Measurements from ENCODE around the gene CIDEA. TPM values are rescaled to one million over a fixed set of nuclear protein-coding genes. Genes with fewer than 3 reads are reported as not detected.
A peak's percentile ranks its signal among the peaks of the same experiment; 100 is the strongest.

The CIDEA gene
- total and polyA plus RNA-seq, 2 donors (not counting 1 experiment from before 2014, with no cell fraction given), result 0.12 to 1.7 TPM

DNA sequence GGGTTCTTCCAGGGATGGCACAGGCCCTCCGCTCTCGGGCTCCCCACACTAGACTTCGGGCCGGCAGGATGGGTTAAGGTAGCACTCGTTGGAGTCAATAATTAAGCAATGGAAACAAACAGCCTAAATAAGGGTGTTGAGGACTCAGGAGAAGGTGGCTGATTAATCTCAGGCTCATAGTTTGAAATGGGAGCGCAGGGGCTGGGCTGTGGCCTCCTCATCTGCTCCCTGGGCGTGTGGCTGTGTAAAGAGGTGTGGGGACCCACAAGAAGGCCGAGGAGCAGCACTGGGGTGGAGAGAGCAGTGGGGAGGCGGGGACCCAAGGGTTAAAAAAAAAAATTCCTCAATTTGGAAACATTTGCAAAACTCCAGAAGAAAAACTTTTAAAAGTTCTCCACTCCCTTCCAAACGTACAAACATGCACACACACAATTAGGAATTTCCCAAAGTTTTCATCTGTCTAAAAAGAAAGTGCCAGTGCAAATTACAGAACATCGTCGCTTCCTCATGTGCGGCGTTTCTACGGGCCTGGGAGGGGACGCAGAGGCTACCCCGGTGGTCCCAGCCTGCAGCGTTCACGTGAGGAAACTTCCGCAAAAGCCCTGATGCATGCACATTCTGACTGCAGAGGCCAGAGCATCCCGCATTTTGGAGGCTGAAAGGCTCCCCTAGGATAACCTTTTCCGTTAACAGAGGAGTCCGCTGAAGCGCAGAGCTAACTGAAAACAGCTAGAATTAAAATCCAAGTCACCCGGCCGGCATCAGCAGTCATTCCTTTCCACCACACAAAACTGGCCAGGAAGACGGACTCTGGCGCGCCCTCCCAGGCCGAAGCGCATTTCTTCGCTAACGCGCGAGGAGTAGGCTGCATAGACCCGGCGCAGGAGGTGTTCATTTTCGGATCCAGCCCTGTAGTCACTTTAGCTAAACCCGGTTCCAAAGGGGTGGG, 52.9 kb downstream of the CIDEA start:
- peak overlapping the region; percentile 99 for H3K9ac ChIP-seq (ENCODE audit: insufficient read depth, low read length)
- peak overlapping the region; percentile 94 for H3K27ac ChIP-seq (ENCODE audit: insufficient read depth, low read length)
- H3K4me2 ChIP-seq (ENCODE audit: extremely low read depth, insufficient read depth, low read length), result peak overlapping the region; percentile 96
- DNase-seq (ENCODE audit: low read depth in 2 of 2), result peak; percentile 79 to 80
- TF ChIP-seq, protein P1, sequence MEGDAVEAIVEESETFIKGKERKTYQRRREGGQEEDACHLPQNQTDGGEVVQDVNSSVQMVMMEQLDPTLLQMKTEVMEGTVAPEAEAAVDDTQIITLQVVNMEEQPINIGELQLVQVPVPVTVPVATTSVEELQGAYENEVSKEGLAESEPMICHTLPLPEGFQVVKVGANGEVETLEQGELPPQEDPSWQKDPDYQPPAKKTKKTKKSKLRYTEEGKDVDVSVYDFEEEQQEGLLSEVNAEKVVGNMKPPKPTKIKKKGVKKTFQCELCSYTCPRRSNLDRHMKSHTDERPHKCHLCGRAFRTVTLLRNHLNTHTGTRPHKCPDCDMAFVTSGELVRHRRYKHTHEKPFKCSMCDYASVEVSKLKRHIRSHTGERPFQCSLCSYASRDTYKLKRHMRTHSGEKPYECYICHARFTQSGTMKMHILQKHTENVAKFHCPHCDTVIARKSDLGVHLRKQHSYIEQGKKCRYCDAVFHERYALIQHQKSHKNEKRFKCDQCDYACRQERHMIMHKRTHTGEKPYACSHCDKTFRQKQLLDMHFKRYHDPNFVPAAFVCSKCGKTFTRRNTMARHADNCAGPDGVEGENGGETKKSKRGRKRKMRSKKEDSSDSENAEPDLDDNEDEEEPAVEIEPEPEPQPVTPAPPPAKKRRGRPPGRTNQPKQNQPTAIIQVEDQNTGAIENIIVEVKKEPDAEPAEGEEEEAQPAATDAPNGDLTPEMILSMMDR (conservative IDR thresholded peaks at IDR 0.05 in 1 of 2, IDR thresholded peaks at IDR 0.05 in 1 of 2; ENCODE audit: low read depth in 1 of 2, low read length in 2 of 2), result peak; percentile 22 to 27
- TF ChIP-seq EZH2 (IDR thresholded peaks at IDR 0.05; ENCODE audit: low read length, missing control alignments), result no peak
- H3K4me1 ChIP-seq (ENCODE audit: control insufficient read depth, extremely low read depth, insufficient read depth, low read length), result peaks cover 7% of the 10 kb centered on the region
- H4K20me1 ChIP-seq (ENCODE audit: control insufficient read depth, extremely low read depth, insufficient read depth, low read length), result no peaks in the 10 kb centered on the region
- no peak overlapping the region for H2AFZ ChIP-seq (ENCODE audit: low read length)
- peaks cover 5% of the 10 kb centered on the region for H3K36me3 ChIP-seq (ENCODE audit: control insufficient read depth, insufficient read depth, low read length)
- no peaks in the 10 kb centered on the region for H3K9me3 ChIP-seq (ENCODE audit: control insufficient read depth, insufficient read depth, low read depth, low read length)
- H3K79me2 ChIP-seq (ENCODE audit: control insufficient read depth, insufficient read depth, low read length), result peaks cover 43% of the 10 kb centered on the region
- H3K4me3 ChIP-seq (replicated peaks in 1 of 4; ENCODE audit: control extremely low read depth in 1 of 4, insufficient read depth in 1 of 4, low read depth in 3 of 4, low read length in 4 of 4), result peak overlapping the region; percentile 31 to 84 (median 54)
- no peaks in the 10 kb centered on the region for H3K27me3 ChIP-seq (ENCODE audit: control insufficient read depth, insufficient read depth, low read length)

DNA sequence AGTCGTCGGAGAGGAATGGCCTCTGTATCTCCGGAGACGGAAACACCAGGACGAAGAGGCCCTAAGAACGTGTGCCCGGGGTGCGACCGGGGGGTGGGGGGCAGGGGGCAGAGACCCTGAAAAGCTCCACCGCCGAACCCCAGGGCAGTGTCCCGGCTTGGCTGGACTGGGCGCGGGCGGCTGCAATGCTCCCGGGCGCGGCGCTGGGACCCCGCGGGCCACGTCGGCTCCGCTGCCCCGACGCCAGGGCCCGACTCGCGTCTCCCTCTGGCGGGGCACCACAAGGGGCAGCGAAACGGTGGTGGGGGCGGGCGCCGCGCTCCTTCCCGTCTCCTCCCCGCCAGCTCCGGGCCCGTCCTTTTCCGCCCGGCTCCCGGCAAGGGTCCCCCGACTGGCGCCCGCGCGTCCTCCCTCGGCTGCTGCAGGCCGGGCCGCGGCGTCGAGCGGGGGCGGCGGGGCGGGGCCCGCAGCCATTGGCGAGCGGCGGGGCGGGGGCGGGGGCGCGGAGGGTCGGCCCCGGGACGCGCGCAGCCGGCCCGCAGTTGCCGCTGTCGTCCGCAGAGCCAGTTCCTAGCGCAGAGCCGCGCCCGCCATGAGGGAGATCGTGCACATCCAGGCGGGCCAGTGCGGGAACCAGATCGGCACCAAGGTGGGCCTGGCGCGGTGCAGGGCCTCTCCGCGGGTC, 53.7 kb downstream of the CIDEA start, which contains the start of gene TUBB6:
TUBB6 (plus strand) TSS at position 541 of the 685 bp plus-strand sequence; CDS start at position 593, 52 bp downstream.
- Histone ChIP-seq H3K79me2 (ENCODE audit: control insufficient read depth, insufficient read depth, low read length) (peaks cover 48% of the 10 kb centered on the region), H4K20me1 (ENCODE audit: control insufficient read depth, extremely low read depth, insufficient read depth, low read length) (no peaks in the 10 kb centered on the region), H3K27ac (ENCODE audit: insufficient read depth, low read length) (peak within 1 kb of the TSS; percentile 94), H2AFZ (ENCODE audit: low read length) (no peak within 1 kb of the TSS), H3K36me3 (ENCODE audit: control insufficient read depth, insufficient read depth, low read length) (peaks cover 7% of the 10 kb centered on the region), H3K9me3 (ENCODE audit: control insufficient read depth, insufficient read depth, low read depth, low read length) (no peaks in the 10 kb centered on the region), H3K4me3 (replicated peaks in 1 of 4; ENCODE audit: control extremely low read depth in 1 of 4, insufficient read depth in 1 of 4, low read depth in 3 of 4, low read length in 4 of 4) (peak within 1 kb of the TSS; percentile 79 to 84 (median 82)), H3K4me2 (ENCODE audit: extremely low read depth, insufficient read depth, low read length) (peak within 1 kb of the TSS; percentile 96), H3K27me3 (ENCODE audit: control insufficient read depth, insufficient read depth, low read length) (no peaks in the 10 kb centered on the region), H3K4me1 (ENCODE audit: control insufficient read depth, extremely low read depth, insufficient read depth, low read length) (peaks cover 7% of the 10 kb centered on the region), H3K9ac (ENCODE audit: insufficient read depth, low read length) (peak within 1 kb of the TSS; percentile 99)
- TF ChIP-seq, protein P1 (conservative IDR thresholded peaks at IDR 0.05 in 1 of 2, IDR thresholded peaks at IDR 0.05 in 1 of 2; ENCODE audit: low read depth in 1 of 2, low read length in 2 of 2), result no peak
- no peak for TF ChIP-seq EZH2 (IDR thresholded peaks at IDR 0.05; ENCODE audit: low read length, missing control alignments)
- DNase-seq (ENCODE audit: low read depth in 2 of 2), result peak; percentile 80 to 84
